HG03571 (cell line): ENCODE results near the gene MYBPHL.

ENCODE experiments used
- ATAC-seq: cut with Tn5 transposase; IDR thresholded peaks from one replicate; pipeline ENCODE4 v1.9.1; 2021; ENCODE audit not compliant: unreplicated experiment

Gene MYBPHL

DNA sequence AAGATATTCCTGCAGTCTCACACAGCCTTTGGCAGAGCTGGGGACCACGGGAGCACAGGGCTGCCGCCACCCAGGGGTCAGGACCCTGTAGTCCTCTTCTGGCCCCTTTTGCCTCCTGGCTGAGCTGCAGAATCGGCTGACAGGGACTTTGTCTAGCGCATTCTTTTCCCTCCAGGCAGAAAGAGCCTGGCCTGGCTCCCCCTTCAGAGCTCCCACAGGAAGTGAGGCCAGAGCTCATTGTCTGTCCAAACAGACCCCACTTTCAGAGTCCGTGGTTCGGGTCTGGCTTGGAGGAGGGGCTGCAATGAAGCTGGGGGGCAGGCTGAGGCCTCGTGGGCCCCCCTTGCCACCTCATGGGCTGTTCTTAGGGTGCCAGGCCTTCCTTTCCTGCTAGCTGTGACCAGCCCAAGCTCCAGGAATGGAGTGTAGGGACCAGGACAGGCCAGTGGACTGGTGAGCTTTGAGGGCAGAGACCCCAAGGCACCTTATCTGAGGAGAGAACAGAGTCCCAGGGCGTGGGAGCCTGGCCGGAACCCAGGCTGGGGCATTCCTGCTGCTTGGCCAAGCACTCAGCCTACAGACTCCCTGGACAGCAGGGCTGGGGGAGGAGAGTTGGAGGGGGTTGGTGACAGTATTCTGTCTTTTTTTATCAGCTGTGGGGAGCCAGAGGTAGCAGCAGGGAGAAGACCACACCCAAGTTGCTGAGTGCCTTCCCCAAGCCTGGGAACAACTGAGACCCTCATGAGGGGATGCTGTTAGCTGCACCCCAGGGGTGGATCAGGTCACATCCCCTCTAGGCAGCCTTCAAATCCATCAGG is 52.8 kb downstream of the MYBPHL start:
- ATAC-seq: no peak

GRCh38 chr1:109252893-109253802 is 53.7 kb downstream of the MYBPHL start:
- no peak for ATAC-seq

DNA sequence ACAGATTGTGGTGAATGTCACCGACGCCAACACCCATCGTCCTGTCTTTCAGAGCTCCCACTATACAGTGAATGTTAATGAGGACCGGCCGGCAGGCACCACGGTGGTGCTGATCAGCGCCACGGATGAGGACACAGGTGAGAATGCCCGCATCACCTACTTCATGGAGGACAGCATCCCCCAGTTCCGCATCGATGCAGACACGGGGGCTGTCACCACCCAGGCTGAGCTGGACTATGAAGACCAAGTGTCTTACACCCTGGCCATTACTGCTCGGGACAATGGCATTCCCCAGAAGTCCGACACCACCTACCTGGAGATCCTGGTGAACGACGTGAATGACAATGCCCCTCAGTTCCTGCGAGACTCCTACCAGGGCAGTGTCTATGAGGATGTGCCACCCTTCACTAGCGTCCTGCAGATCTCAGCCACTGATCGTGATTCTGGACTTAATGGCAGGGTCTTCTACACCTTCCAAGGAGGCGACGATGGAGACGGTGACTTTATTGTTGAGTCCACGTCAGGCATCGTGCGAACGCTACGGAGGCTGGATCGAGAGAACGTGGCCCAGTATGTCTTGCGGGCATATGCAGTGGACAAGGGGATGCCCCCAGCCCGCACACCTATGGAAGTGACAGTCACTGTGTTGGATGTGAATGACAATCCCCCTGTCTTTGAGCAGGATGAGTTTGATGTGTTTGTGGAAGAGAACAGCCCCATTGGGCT is 54.5 kb downstream of the MYBPHL start:
- no peak for ATAC-seq

GRCh38 chr1:109251277-109252166 is 55.3 kb downstream of the MYBPHL start:
- ATAC-seq: no peak

GRCh38 chr1:109250454-109251276 is 56.1 kb downstream of the MYBPHL start:
- no peak for ATAC-seq

GRCh38 chr1:109249654-109250401 is 57.0 kb downstream of the MYBPHL start:
- peak; percentile 29 for ATAC-seq

DNA sequence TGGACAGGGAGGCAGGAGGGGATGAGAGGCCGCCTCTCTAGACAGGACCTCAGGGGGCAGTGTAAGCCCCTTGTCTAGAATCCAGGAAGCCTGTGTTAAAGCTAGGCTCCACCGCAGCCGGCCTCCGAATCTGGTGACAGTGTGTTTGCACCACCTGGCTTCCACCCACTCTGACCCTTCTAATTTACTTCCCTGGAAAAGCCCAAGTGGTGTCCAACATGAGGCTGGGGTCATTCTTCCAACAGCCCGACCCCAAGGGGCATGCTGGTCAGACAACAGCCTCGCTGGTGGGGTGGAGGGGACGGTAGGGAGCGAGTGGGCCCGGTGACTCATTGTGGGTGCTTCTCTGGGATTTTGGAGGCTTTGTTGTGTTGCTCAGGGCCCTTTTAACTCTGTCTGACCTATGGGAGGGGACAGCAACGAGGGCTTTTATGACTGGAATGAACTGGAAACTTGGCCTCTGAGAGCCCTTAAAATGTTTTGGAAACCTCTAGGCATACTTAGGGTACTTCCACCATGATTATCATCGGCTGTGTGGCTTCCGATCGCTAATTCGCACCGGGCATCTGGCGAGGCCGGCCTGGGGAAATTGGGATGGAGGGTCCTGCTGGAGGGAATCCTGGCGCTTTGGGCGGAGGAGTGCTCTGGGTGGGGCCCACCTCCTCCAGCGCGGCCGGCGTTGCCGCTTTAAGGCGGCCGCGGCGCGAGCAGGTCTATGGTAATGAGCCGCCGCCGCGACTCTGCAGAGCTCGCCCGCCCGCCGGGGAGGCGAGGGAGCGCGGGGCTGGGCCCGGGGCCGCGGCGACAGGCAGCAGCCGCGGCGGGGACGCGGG is 57.8 kb downstream of the MYBPHL start, which contains the start of gene CELSR2:
Gene CELSR2 (plus strand): TSS at position 743 of the 833 bp plus-strand sequence. CDS start 541 bp downstream, outside the sequence.
- peak; percentile 81 for ATAC-seq

DNA sequence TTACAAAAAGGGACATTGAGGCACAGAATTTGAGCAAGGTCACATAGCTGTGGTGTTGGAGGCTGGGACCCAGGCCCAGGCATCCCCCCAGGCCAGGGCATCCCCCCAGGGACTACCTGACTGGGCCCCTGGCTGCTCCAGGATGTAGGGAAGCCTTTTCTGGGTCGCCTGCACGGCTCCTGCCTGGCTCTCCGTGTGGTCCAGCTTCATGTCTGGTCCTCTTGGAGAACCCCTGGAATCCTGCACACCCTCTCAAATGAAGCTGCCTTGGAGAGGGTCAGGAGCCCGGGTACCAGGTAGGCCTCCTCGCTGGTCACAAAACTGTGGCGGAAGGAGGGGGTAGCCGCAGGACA is 58.4 kb downstream of the MYBPHL start:
- ATAC-seq: no peak

DNA sequence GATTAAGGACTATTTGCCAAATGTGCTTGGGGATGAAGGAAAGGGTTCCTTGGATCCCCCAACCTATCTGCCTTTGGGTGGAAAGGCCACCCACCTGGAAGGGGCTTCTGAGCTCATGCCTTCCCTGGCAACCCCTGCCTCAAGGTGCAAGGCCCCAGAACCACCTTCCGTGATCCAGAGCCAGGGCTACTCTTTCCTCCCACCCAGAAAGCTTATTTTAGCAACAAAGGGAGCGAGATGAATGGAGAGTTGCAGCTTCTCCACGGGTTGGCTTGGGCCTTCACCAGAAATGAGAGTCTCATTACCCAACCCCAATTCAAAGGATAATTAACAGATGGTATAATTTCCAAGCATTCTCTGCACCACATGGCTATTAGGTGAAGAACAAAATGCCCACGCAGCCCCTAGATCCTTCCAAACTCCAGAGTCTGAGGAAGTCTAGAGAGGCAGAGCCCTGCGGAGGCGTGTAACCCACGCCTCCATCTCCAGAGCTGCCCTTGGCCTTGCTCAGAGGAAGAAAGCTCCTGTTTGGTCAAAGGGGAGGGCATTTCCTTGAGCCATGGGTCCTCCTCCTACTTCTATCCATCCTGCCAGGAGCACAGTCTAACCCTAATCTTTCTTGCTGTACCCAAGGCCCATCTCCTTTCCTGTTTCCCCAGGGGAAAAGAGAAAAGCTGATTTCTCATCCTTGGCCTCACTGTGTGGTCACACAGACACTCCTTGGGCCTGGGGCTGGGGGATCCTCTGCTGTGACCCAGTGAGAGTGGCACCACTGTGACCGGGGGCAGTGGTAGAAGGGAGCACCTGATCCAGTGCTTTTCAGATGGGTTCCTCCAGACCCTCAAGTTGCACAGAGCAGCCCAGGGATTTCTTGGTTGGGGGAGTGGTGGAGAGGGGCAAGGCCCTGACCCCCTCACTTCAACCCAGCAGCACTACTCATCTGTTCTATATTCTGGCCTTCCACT is 59.1 kb downstream of the MYBPHL start:
- no peak for ATAC-seq

DNA sequence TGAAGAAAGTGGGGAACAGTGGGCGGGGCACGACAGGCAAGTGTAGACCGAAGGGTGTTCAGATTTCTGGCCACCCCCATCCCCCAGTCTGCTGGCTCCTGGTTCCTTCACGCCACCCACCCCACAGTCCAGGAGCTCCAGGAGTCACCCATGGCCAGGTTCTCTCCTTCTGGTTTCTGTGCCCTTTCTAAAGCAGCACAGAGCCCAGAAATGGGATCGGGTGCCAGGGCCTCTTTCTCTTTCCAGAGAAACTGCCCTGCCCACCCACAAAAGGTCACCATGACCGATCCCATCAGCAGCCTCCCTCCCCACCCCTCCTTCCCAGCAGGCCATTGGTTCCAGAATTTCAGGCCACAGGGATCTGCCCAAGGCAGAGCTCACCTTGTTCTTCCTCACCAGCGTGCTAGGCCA is 60.7 kb downstream of the MYBPHL start:
- no peak for ATAC-seq

- no peak for ATAC-seq
Observed at GRCh38 chr1:109243860-109244552, 62.8 kb downstream of the MYBPHL start.

DNA sequence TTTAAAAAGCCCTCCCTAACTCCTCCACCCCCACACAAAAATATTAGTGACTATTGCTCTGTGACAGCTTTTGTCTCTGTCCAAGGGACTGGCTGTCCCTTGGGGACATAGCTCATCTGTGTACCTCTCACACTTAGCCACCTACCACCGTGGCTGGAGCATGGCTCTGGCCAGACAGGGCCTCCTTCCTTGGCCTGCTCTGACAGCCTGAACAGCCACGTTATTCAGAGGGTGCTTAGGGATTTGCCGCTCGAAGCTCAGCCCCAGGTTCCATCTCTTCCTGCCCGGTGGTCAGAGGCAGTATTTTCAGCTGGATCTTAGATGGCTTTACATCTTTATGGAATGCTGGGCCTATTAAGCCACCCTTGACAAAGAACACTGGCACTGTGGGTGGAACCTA is 63.6 kb downstream of the MYBPHL start:
- ATAC-seq: no peak

DNA sequence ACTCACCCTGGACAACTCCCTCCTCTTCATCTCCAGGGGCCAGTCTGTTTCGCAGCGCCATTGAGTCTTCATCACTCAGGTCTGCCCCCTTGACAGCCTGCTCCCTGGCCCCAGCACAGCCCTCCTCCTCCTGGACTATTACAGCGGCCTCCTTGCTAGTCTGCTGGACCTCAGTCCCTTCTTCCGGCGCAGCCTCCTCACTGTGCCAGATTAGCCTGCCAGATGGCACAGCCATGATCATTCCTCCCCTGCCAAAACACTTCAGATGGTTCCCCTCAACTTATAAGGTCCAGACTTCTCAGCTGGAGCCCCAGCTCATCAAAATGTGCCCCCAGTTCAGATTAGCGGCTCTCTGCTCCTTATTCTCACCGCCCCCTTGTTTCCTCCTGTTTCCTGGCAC is 64.4 kb downstream of the MYBPHL start:
- ATAC-seq: no peak
